Peyer's patch (tissue), 4 donors: Measurements from ENCODE around the gene LBX2. TPM values are rescaled to one million over a fixed set of nuclear protein-coding genes. Genes with fewer than 3 reads are reported as not detected.

Experiments
- DNase-seq, 3 donors: peaks; one replicate each; pipeline ENCODE4 v3.0.0-alpha.2; 2017 to 2019
- H3K27ac ChIP-seq, 4 donors: fragments of 200-600 bp; sonication (generic); one replicate each; pipeline ENCODE4 v1.5.1; 2016 to 2019
- H3K27me3 ChIP-seq, 2 donors: fragments of 200-600 bp; sonication (generic); one replicate each; pipeline ENCODE4 v1.5.1; 2019
- H3K36me3 ChIP-seq, 3 donors: fragments of 200-600 bp; sonication (generic); one replicate each; pipeline ENCODE4 v1.5.1; 2016 to 2019
- H3K4me1 ChIP-seq, 4 donors: fragments of 200-600 bp; sonication (generic); one replicate each; pipeline ENCODE4 v1.5.1; 2016 to 2019
- H3K4me3 ChIP-seq, 4 donors: fragments of 200-600 bp; sonication (generic); 1 replicate in 3 of 4; 2 replicates in 1 of 4; pipeline ENCODE4 v1.5.1; 2016 to 2019; ENCODE audit warnings: mild to moderate bottlenecking in 1 of 4
- H3K9me3 ChIP-seq, 4 donors: fragments of 200-600 bp; sonication (generic); one replicate each; pipeline ENCODE4 v1.5.1; 2016 to 2019; ENCODE audit warnings: mild to moderate bottlenecking in 1 of 4
- CTCF ChIP-seq, 6 experiments: fragments of 450-650 bp in 4 of 6; fragments of 200-600 bp in 2 of 6; sonication (generic) in 1 of 6; IDR thresholded peaks; one replicate each; pipeline ENCODE4 v1.5.1; 2017 to 2019; ENCODE audit warnings: antibody characterized with exemption in 6 of 6, mild to moderate bottlenecking in 3 of 6, moderate library complexity in 1 of 6
- POLR2A ChIP-seq, 2 donors: fragments of 450-650 bp; IDR thresholded peaks; one replicate each; pipeline ENCODE4 v1.5.1; 2017; ENCODE audit warnings: antibody characterized with exemption in 2 of 2, mild to moderate bottlenecking in 2 of 2, moderate library complexity in 2 of 2
- total RNA-seq, 4 donors: library from RNA; depleted of rRNA; stranded (reverse); fragments of >200 nt; gene quantifications; one replicate each; pipeline ENCODE4 v1.1.0, GENCODE V29; 2016

Gene LBX2
- total RNA-seq, 4 donors from 2014 or later: 2.8 to 6.9 (median 6.8) TPM; not detected in 1

GRCh38 chr2:74450570-74451190 lies 48.7 kb downstream of the LBX2 start:
- H3K27ac ChIP-seq: no peak overlapping the region
- H3K27me3 ChIP-seq: no peaks in the 10 kb centered on the region
- no peak for TF ChIP-seq CTCF (IDR thresholded peaks at IDR 0.05)
- TF ChIP-seq POLR2A (IDR thresholded peaks at IDR 0.05): no peak
- H3K9me3 ChIP-seq: no peaks in the 10 kb centered on the region
- H3K4me1 ChIP-seq: peaks cover 3 to 6% (median 5%) of the 10 kb centered on the region in 4 donors
- no peaks in the 10 kb centered on the region for H3K36me3 ChIP-seq
- H3K4me3 ChIP-seq: no peak overlapping the region
- no peak for DNase-seq

- Histone ChIP-seq H3K36me3 (no peaks in the 10 kb centered on the region), H3K9me3 (no peaks in the 10 kb centered on the region), H3K4me1 (peaks cover 0 to 6% (median 0%) of the 10 kb centered on the region in 4 donors), H3K27me3 (no peaks in the 10 kb centered on the region), H3K4me3 (no peak overlapping the region), H3K27ac (no peak overlapping the region)
- no peak for TF ChIP-seq POLR2A (IDR thresholded peaks at IDR 0.05)
- no peak for TF ChIP-seq CTCF (IDR thresholded peaks at IDR 0.05)
- DNase-seq: no peak
These were observed 50.6 kb downstream of the LBX2 start for GRCh38 chr2:74448771-74449170.

Other genes starting within 250 kb of the LBX2 start
- gene SLC4A5, start 156.2 kb downstream of the LBX2 start, total RNA-seq: 10 to 100 TPM in 1 of 4 donors, 1 to 10 TPM in 3; 1.8 to 14.9 (median 4.9) TPM
- 100 to 1,000 TPM in 3 of 4 donors, 10 to 100 TPM in 1; 85.3 to 191 (median 121) TPM for gene DCTN1, start 119.3 kb downstream of the LBX2 start, total RNA-seq
- gene C2orf81, start 78.0 kb downstream of the LBX2 start, total RNA-seq: 1 to 10 TPM in 3 of 4 donors, under 1 TPM in 1; 0.94 to 3.3 (median 1.7) TPM
- gene WDR54, start 77.9 kb downstream of the LBX2 start, total RNA-seq: 1 to 10 TPM in 3 of 4 donors, not detected in 1; 1.2 to 2.5 (median 2.3) TPM
- gene RTKN, start 57.7 kb downstream of the LBX2 start, total RNA-seq: 10 to 100 TPM; 46.2 to 99.9 (median 75.7) TPM
- 10 to 100 TPM in 3 of 4 donors, 1 to 10 TPM in 1; 5.4 to 83.3 (median 41.8) TPM for gene INO80B, start 44.5 kb downstream of the LBX2 start, total RNA-seq
- gene WBP1, start 41.2 kb downstream of the LBX2 start, total RNA-seq: 10 to 100 TPM; 46.2 to 81.3 (median 59.9) TPM
- gene MOGS, start 34.2 kb downstream of the LBX2 start, total RNA-seq: 100 to 1,000 TPM in 1 of 4 donors, 10 to 100 TPM in 3; 55.3 to 122 (median 85.9) TPM
- 10 to 100 TPM; 17.8 to 23.8 (median 20.0) TPM for gene MRPL53, start 26.9 kb downstream of the LBX2 start, total RNA-seq
- 100 to 1,000 TPM in 1 of 4 donors, 10 to 100 TPM in 3; 60.6 to 132 (median 94.7) TPM for gene CCDC142, start 16.6 kb downstream of the LBX2 start, total RNA-seq
- gene TTC31, start 16.5 kb downstream of the LBX2 start, total RNA-seq: 10 to 100 TPM; 42.9 to 79.5 (median 65.2) TPM
- 10 to 100 TPM; 14.0 to 18.9 (median 16.2) TPM for gene PCGF1, start 8.1 kb upstream of the LBX2 start, total RNA-seq
- 1 to 10 TPM in 2 of 4 donors, under 1 TPM in 1, not detected in 1; 0.53 to 1.7 (median 1.7) TPM for gene TLX2, start 14.8 kb upstream of the LBX2 start, total RNA-seq
- 100 to 1,000 TPM in 1 of 4 donors, 10 to 100 TPM in 3; 14.0 to 116 (median 75.3) TPM for gene DQX1, start 26.6 kb upstream of the LBX2 start, total RNA-seq
- 100 to 1,000 TPM; 183 to 233 (median 213) TPM for gene AUP1, start 30.1 kb upstream of the LBX2 start, total RNA-seq
- 10 to 100 TPM; 20.6 to 25.5 (median 24.2) TPM for gene HTRA2, start 30.3 kb upstream of the LBX2 start, total RNA-seq
- 1 to 10 TPM in 3 of 4 donors, under 1 TPM in 1; 0.88 to 8.0 (median 4.8) TPM for gene LOXL3, start 54.3 kb upstream of the LBX2 start, total RNA-seq
- 10 to 100 TPM; 14.5 to 38.0 (median 26.3) TPM for gene DOK1, start 55.1 kb upstream of the LBX2 start, total RNA-seq
- not detected for gene M1AP, start 148.7 kb upstream of the LBX2 start, total RNA-seq
- 1 to 10 TPM; 1.6 to 6.5 (median 3.3) TPM for gene SEMA4F, start 154.6 kb upstream of the LBX2 start, total RNA-seq